ENCODE results near the gene GABRG3.
"Not testable (repeated sequence)": the region's sequence is repeated elsewhere in the genome, so short reads cannot be mapped to it uniquely, and the experiment has no call there.

Gene GABRG3

DNA sequence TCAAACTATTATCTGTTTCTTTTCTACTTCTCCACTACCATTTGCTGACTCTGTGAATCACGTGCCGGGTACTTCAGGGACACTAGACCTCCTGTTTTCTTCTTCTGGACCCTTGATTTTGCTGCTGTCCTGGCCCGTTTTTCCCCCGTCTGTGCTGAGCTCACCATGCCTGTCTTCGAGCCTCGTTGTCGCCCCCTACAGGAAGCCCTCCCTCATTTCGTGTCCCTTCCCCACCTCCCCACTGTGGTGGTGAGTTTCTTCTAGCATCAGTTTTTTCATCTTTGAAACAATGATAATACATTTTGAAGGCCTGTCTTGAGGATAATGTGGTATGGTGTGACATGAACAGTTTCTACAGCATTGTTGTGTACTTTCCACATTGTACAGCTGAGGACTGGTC lies 12.8 kb downstream of the GABRG3 start:
- peaks cover 0 to 3% (median 0%) of the 10 kb centered on the region in 5 donors for H3K27me3 ChIP-seq (ENCODE audit: control insufficient read depth in 5 of 5, insufficient read depth in 4 of 5, low read length in 5 of 5)
- H3K4me1 ChIP-seq (ENCODE audit: control insufficient read depth in 5 of 5, insufficient read depth in 5 of 5, low read length in 5 of 5): no peaks in the 10 kb centered on the region

DNA sequence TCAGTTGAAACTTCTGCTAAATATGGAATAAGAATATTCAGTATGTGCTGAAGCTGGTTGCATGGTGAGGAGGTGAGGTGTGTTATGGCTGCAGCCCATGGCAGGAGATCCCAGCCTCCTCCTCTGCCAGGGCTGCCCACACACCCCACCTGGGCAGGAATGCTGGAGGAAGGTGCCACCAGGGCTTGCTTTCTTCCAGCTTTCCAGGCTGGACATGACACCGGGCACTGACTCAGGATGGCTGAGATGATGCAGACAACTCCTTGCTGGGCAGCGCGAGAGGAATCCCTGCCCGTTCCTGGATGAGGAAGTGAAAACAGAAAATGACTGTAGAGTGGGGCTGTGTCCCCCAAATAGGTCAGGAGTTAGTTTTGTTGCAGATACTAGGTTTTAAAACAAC lies 14.1 kb downstream of the GABRG3 start:
- H3K9me3 ChIP-seq (ENCODE audit: control insufficient read depth in 5 of 5, low read length in 5 of 5): peaks cover 0 to 3% (median 0%) of the 10 kb centered on the region in 5 donors
- no peaks in the 10 kb centered on the region for H3K4me1 ChIP-seq (ENCODE audit: control insufficient read depth in 5 of 5, insufficient read depth in 5 of 5, low read length in 5 of 5)
- peaks cover 0 to 3% (median 0%) of the 10 kb centered on the region in 5 donors for H3K27me3 ChIP-seq (ENCODE audit: control insufficient read depth in 5 of 5, insufficient read depth in 4 of 5, low read length in 5 of 5)
- no peaks in the 10 kb centered on the region for H3K36me3 ChIP-seq (ENCODE audit: control insufficient read depth in 5 of 5, insufficient read depth in 5 of 5, low read length in 5 of 5)
- no peak overlapping the region for H3K27ac ChIP-seq (ENCODE audit: low read depth, low read length)
- H3K9ac ChIP-seq (ENCODE audit: low read length in 5 of 5): no peak overlapping the region
- no peak overlapping the region for H3K4me3 ChIP-seq (ENCODE audit: low read depth in 1 of 5, low read length in 5 of 5)

More for the DNA sequence above, 12.8 kb downstream of the GABRG3 start:
- Histone ChIP-seq H3K36me3 (ENCODE audit: control insufficient read depth in 5 of 5, insufficient read depth in 5 of 5, low read length in 5 of 5) (no peaks in the 10 kb centered on the region), H3K27ac (ENCODE audit: low read depth, low read length) (no peak overlapping the region), H3K4me3 (ENCODE audit: low read depth in 1 of 5, low read length in 5 of 5) (no peak overlapping the region), H3K9ac (ENCODE audit: low read length in 5 of 5) (no peak overlapping the region), H3K9me3 (ENCODE audit: control insufficient read depth in 5 of 5, low read length in 5 of 5) (peaks cover 0 to 2% (median 0%) of the 10 kb centered on the region in 5 donors)

- Histone ChIP-seq H3K4me1 (ENCODE audit: control insufficient read depth in 5 of 5, insufficient read depth in 5 of 5, low read length in 5 of 5) (no peaks in the 10 kb centered on the region), H3K27ac (ENCODE audit: low read depth, low read length) (no peak overlapping the region), H3K9me3 (ENCODE audit: control insufficient read depth in 5 of 5, low read length in 5 of 5) (peaks cover 0 to 6% (median 4%) of the 10 kb centered on the region in 5 donors), H3K36me3 (ENCODE audit: control insufficient read depth in 5 of 5, insufficient read depth in 5 of 5, low read length in 5 of 5) (no peaks in the 10 kb centered on the region), H3K4me3 (ENCODE audit: low read depth in 1 of 5, low read length in 5 of 5) (no peak overlapping the region), H3K9ac (ENCODE audit: low read length in 5 of 5) (no peak overlapping the region), H3K27me3 (ENCODE audit: control insufficient read depth in 5 of 5, insufficient read depth in 4 of 5, low read length in 5 of 5) (no peaks in the 10 kb centered on the region)
Observed at GRCh38 chr15:26996250-26996649, 25.3 kb downstream of the GABRG3 start.

- not testable (repeated sequence) for H3K4me3 ChIP-seq (ENCODE audit: low read depth in 1 of 5, low read length in 5 of 5); H3K27ac ChIP-seq (ENCODE audit: low read depth, low read length); H3K9ac ChIP-seq (ENCODE audit: low read length in 5 of 5); H3K4me1 ChIP-seq (ENCODE audit: control insufficient read depth in 5 of 5, insufficient read depth in 5 of 5, low read length in 5 of 5); H3K9me3 ChIP-seq (ENCODE audit: control insufficient read depth in 5 of 5, low read length in 5 of 5); H3K27me3 ChIP-seq (ENCODE audit: control insufficient read depth in 5 of 5, insufficient read depth in 4 of 5, low read length in 5 of 5); H3K36me3 ChIP-seq (ENCODE audit: control insufficient read depth in 5 of 5, insufficient read depth in 5 of 5, low read length in 5 of 5)
Observed at GRCh38 chr15:27003003-27003402, 32.0 kb downstream of the GABRG3 start.

- not testable (repeated sequence) for H3K4me3 ChIP-seq (ENCODE audit: low read depth in 1 of 5, low read length in 5 of 5); H3K27me3 ChIP-seq (ENCODE audit: control insufficient read depth in 5 of 5, insufficient read depth in 4 of 5, low read length in 5 of 5); H3K9ac ChIP-seq (ENCODE audit: low read length in 5 of 5); H3K4me1 ChIP-seq (ENCODE audit: control insufficient read depth in 5 of 5, insufficient read depth in 5 of 5, low read length in 5 of 5); H3K36me3 ChIP-seq (ENCODE audit: control insufficient read depth in 5 of 5, insufficient read depth in 5 of 5, low read length in 5 of 5); H3K27ac ChIP-seq (ENCODE audit: low read depth, low read length); H3K9me3 ChIP-seq (ENCODE audit: control insufficient read depth in 5 of 5, low read length in 5 of 5)
Observed at GRCh38 chr15:27004226-27004625, 33.2 kb downstream of the GABRG3 start.

GRCh38 chr15:27017168-27017809 lies 46.3 kb downstream of the GABRG3 start:
- H3K27me3 ChIP-seq (ENCODE audit: control insufficient read depth in 5 of 5, insufficient read depth in 4 of 5, low read length in 5 of 5): no peaks in the 10 kb centered on the region
- peaks cover 0 to 4% (median 0%) of the 10 kb centered on the region in 5 donors for H3K9me3 ChIP-seq (ENCODE audit: control insufficient read depth in 5 of 5, low read length in 5 of 5)
- peaks cover 0 to 19% (median 9%) of the 10 kb centered on the region in 5 donors for H3K4me1 ChIP-seq (ENCODE audit: control insufficient read depth in 5 of 5, insufficient read depth in 5 of 5, low read length in 5 of 5)
- no peak overlapping the region for H3K4me3 ChIP-seq (ENCODE audit: low read depth in 1 of 5, low read length in 5 of 5)
- H3K9ac ChIP-seq (ENCODE audit: low read length in 5 of 5): no peak overlapping the region
- H3K27ac ChIP-seq (ENCODE audit: low read depth, low read length): no peak overlapping the region
- H3K36me3 ChIP-seq (ENCODE audit: control insufficient read depth in 5 of 5, insufficient read depth in 5 of 5, low read length in 5 of 5): no peaks in the 10 kb centered on the region

GRCh38 chr15:27019687-27020086 lies 48.7 kb downstream of the GABRG3 start:
- Histone ChIP-seq H3K27me3 (ENCODE audit: control insufficient read depth in 5 of 5, insufficient read depth in 4 of 5, low read length in 5 of 5) (peaks cover 0 to 4% (median 0%) of the 10 kb centered on the region in 5 donors), H3K9ac (ENCODE audit: low read length in 5 of 5) (no peak overlapping the region), H3K36me3 (ENCODE audit: control insufficient read depth in 5 of 5, insufficient read depth in 5 of 5, low read length in 5 of 5) (no peaks in the 10 kb centered on the region), H3K4me3 (ENCODE audit: low read depth in 1 of 5, low read length in 5 of 5) (no peak overlapping the region), H3K4me1 (ENCODE audit: control insufficient read depth in 5 of 5, insufficient read depth in 5 of 5, low read length in 5 of 5) (peaks cover 0 to 19% (median 9%) of the 10 kb centered on the region in 5 donors), H3K27ac (ENCODE audit: low read depth, low read length) (no peak overlapping the region), H3K9me3 (ENCODE audit: control insufficient read depth in 5 of 5, low read length in 5 of 5) (peaks cover 0 to 4% (median 0%) of the 10 kb centered on the region in 5 donors)

DNA sequence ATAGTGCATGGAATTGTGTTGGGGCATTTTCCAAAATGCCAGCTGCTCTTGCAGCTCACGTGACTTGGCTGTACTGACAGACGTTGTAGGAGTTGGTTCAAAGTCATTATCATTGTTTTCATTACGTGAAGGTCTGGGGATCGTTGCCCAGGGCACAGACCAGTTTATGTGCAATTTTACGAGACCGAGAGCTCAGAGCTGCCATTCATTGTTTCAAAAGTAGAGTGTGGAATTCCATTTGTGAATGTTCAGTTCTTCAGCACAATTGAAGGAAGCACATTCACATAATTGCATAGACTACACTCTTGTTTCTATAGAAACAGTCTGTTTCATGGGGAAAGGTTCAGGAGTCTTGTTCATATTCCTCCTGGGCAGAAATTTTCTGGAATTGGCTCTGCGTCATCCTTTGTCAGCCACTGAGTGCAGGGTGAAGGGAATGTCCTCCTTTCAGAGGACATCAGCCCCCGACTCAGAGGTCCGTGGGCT lies 54.5 kb downstream of the GABRG3 start:
- no peak overlapping the region for H3K9ac ChIP-seq (ENCODE audit: low read length in 5 of 5)
- no peaks in the 10 kb centered on the region for H3K4me1 ChIP-seq (ENCODE audit: control insufficient read depth in 5 of 5, insufficient read depth in 5 of 5, low read length in 5 of 5)
- no peak overlapping the region for H3K27ac ChIP-seq (ENCODE audit: low read depth, low read length)
- H3K27me3 ChIP-seq (ENCODE audit: control insufficient read depth in 5 of 5, insufficient read depth in 4 of 5, low read length in 5 of 5): peaks cover 0 to 9% (median 0%) of the 10 kb centered on the region in 5 donors
- H3K4me3 ChIP-seq (ENCODE audit: low read depth in 1 of 5, low read length in 5 of 5): no peak overlapping the region
- no peaks in the 10 kb centered on the region for H3K9me3 ChIP-seq (ENCODE audit: control insufficient read depth in 5 of 5, low read length in 5 of 5)
- no peaks in the 10 kb centered on the region for H3K36me3 ChIP-seq (ENCODE audit: control insufficient read depth in 5 of 5, insufficient read depth in 5 of 5, low read length in 5 of 5)

DNA sequence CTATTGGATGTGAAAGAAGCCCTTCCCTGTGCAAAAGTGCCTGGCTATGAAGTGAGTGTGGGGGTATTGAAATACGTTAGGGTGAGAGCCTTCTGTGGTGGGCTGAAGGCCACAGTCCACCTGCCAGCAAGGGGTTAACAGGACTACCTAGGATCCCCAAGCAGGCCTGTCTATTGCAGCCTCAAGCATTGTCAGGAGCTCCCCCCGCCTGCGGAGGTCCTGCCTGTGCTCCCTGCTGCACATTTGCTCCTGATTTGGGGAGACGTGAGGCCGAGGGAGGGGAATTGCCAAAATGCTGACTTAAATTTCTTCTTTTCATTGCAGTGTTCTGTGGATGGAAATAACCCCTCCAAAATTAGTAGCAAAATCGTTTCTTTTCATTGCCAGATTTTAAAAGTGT lies 56.2 kb downstream of the GABRG3 start:
- Histone ChIP-seq H3K4me1 (ENCODE audit: control insufficient read depth in 5 of 5, insufficient read depth in 5 of 5, low read length in 5 of 5) (no peaks in the 10 kb centered on the region), H3K36me3 (ENCODE audit: control insufficient read depth in 5 of 5, insufficient read depth in 5 of 5, low read length in 5 of 5) (no peaks in the 10 kb centered on the region), H3K9me3 (ENCODE audit: control insufficient read depth in 5 of 5, low read length in 5 of 5) (peaks cover 0 to under 1% (median 0%) of the 10 kb centered on the region in 5 donors), H3K27me3 (ENCODE audit: control insufficient read depth in 5 of 5, insufficient read depth in 4 of 5, low read length in 5 of 5) (peaks cover 0 to 9% (median 0%) of the 10 kb centered on the region in 5 donors), H3K9ac (ENCODE audit: low read length in 5 of 5) (no peak overlapping the region), H3K4me3 (ENCODE audit: low read depth in 1 of 5, low read length in 5 of 5) (no peak overlapping the region), H3K27ac (ENCODE audit: low read depth, low read length) (no peak overlapping the region)

GRCh38 chr15:27028858-27029477 lies 58.0 kb downstream of the GABRG3 start:
- H3K27ac ChIP-seq (ENCODE audit: low read depth, low read length): no peak overlapping the region
- H3K27me3 ChIP-seq (ENCODE audit: control insufficient read depth in 5 of 5, insufficient read depth in 4 of 5, low read length in 5 of 5): peaks cover 0 to 5% (median 0%) of the 10 kb centered on the region in 5 donors
- H3K4me1 ChIP-seq (ENCODE audit: control insufficient read depth in 5 of 5, insufficient read depth in 5 of 5, low read length in 5 of 5): no peaks in the 10 kb centered on the region
- H3K4me3 ChIP-seq (ENCODE audit: low read depth in 1 of 5, low read length in 5 of 5): no peak overlapping the region
- no peak overlapping the region for H3K9ac ChIP-seq (ENCODE audit: low read length in 5 of 5)
- H3K9me3 ChIP-seq (ENCODE audit: control insufficient read depth in 5 of 5, low read length in 5 of 5): peaks cover 0 to 5% (median 0%) of the 10 kb centered on the region in 5 donors
- no peaks in the 10 kb centered on the region for H3K36me3 ChIP-seq (ENCODE audit: control insufficient read depth in 5 of 5, insufficient read depth in 5 of 5, low read length in 5 of 5)

Data from subcutaneous abdominal adipose tissue (tissue), 5 donors.